Progenitor cell of endocrine pancreas (in vitro differentiated cells): ENCODE data around the gene OR8D2. TPM values are rescaled to one million over a fixed set of nuclear protein-coding genes. Genes with fewer than 3 reads are reported as not detected.

Experiments used
- DNase-seq: peaks from one replicate; pipeline ENCODE4 v3.0.0; 2021; ENCODE audit warnings: low spot score; ENCODE audit not compliant: unreplicated experiment
- H3K27ac Mint-ChIP-seq: 2 replicates; pipeline ENCODE4 v1.8.0; 2021; ENCODE audit warnings: mild to moderate bottlenecking, moderate library complexity, mixed read lengths
- H3K27me3 Mint-ChIP-seq: 2 replicates; pipeline ENCODE4 v1.8.0; 2021; ENCODE audit warnings: mixed read lengths
- H3K36me3 Mint-ChIP-seq: 2 replicates; pipeline ENCODE4 v1.8.0; 2022; ENCODE audit warnings: mixed read lengths; ENCODE audit not compliant: insufficient read depth
- H3K4me1 Mint-ChIP-seq: 2 replicates; pipeline ENCODE4 v1.8.0; 2021; ENCODE audit warnings: low read depth, mixed read lengths
- H3K4me3 Mint-ChIP-seq: 2 replicates; pipeline ENCODE4 v1.8.0; 2021; ENCODE audit warnings: low read depth, mild to moderate bottlenecking, moderate library complexity, mixed read lengths
- H3K9me3 Mint-ChIP-seq: 2 replicates; pipeline ENCODE4 v1.8.0; 2021; ENCODE audit warnings: low read depth, mixed read lengths
- total RNA-seq: library from RNA; stranded (reverse); gene quantifications from 2 replicates; pipeline ENCODE4 v1.2.1, GENCODE V29; 2021
- TF ChIP-seq, protein P1 (sequence below): fragments of 200-600 bp; sonication (generic); IDR thresholded peaks from one replicate; pipeline ENCODE4 v1.5.0; 2021; ENCODE audit warnings: antibody characterized with exemption, mild to moderate bottlenecking; ENCODE audit not compliant: unreplicated experiment

Gene OR8D2
- total RNA-seq, 1 donor from 2014 or later: not detected

- H3K9me3 Mint-ChIP-seq: no peaks in the 10 kb centered on the region
- no peak overlapping the region for H3K4me3 Mint-ChIP-seq
- TF ChIP-seq, protein P1, sequence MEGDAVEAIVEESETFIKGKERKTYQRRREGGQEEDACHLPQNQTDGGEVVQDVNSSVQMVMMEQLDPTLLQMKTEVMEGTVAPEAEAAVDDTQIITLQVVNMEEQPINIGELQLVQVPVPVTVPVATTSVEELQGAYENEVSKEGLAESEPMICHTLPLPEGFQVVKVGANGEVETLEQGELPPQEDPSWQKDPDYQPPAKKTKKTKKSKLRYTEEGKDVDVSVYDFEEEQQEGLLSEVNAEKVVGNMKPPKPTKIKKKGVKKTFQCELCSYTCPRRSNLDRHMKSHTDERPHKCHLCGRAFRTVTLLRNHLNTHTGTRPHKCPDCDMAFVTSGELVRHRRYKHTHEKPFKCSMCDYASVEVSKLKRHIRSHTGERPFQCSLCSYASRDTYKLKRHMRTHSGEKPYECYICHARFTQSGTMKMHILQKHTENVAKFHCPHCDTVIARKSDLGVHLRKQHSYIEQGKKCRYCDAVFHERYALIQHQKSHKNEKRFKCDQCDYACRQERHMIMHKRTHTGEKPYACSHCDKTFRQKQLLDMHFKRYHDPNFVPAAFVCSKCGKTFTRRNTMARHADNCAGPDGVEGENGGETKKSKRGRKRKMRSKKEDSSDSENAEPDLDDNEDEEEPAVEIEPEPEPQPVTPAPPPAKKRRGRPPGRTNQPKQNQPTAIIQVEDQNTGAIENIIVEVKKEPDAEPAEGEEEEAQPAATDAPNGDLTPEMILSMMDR: no peak
These were observed 9.3 kb downstream of the OR8D2 start for GRCh38 chr11:124310721-124311120.

GRCh38 chr11:124307093-124307492 lies 12.9 kb downstream of the OR8D2 start:
- Mint-ChIP-seq H3K9me3 (no peaks in the 10 kb centered on the region), H3K36me3 (no peaks in the 10 kb centered on the region), H3K27ac (no peak overlapping the region), H3K4me1 (no peaks in the 10 kb centered on the region), H3K27me3 (peaks cover 7% of the 10 kb centered on the region), H3K4me3 (no peak overlapping the region)
- TF ChIP-seq, protein P1: no peak
- DNase-seq: no peak

More at GRCh38 chr11:124310721-124311120, 9.3 kb downstream of the OR8D2 start:
- no peak for DNase-seq
- H3K27ac Mint-ChIP-seq: no peak overlapping the region
- no peaks in the 10 kb centered on the region for H3K36me3 Mint-ChIP-seq
- H3K27me3 Mint-ChIP-seq: peaks cover 7% of the 10 kb centered on the region
- H3K4me1 Mint-ChIP-seq: no peaks in the 10 kb centered on the region

DNA sequence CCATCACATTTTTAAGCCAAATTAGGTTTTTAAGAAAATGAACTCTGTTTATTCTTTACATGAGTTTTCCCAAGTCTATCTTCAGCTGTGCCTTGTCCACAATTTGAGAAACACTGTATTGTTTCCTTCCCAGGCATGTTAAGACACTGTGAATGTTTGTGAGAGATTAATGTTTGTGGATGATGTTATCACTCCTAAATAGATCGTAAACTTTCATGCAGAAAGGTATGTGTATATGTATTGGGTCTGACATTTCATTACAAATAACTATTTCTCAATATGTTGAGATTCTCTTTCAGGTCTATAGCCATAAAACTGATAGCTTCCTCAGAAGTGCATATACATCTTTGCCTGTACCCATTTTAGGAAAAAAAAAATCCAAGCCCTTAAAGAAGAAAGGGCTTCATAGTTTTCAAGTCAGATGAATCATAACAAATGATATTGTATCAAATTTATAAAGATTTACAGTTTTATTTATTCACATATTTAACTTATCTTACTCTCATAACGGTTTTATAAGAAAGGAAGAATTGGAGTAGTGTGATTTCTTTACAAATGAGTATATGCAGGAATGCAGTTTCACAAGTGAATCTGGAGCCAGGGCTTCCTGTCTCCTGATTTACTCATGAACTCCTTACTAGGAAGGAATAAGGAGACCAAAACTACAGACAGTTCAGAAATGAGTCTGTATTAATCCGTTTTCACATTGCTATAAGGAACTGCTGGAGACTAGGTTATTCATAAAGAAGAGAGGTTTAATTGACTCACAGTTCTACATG lies 17.5 kb downstream of the OR8D2 start:
- no peak overlapping the region for H3K4me3 Mint-ChIP-seq
- H3K27me3 Mint-ChIP-seq: no peaks in the 10 kb centered on the region
- TF ChIP-seq, protein P1: no peak
- DNase-seq: no peak
- no peak overlapping the region for H3K27ac Mint-ChIP-seq
- H3K9me3 Mint-ChIP-seq: peaks cover 4% of the 10 kb centered on the region
- peaks cover 5% of the 10 kb centered on the region for H3K4me1 Mint-ChIP-seq
- no peaks in the 10 kb centered on the region for H3K36me3 Mint-ChIP-seq

- no peak for DNase-seq
- Mint-ChIP-seq H3K27me3 (no peaks in the 10 kb centered on the region), H3K27ac (no peak overlapping the region), H3K4me1 (peaks cover 5% of the 10 kb centered on the region), H3K36me3 (no peaks in the 10 kb centered on the region), H3K4me3 (no peak overlapping the region), H3K9me3 (peaks cover 4% of the 10 kb centered on the region)
- TF ChIP-seq, protein P1: no peak
These were observed 18.4 kb downstream of the OR8D2 start for GRCh38 chr11:124301548-124301947.

DNA sequence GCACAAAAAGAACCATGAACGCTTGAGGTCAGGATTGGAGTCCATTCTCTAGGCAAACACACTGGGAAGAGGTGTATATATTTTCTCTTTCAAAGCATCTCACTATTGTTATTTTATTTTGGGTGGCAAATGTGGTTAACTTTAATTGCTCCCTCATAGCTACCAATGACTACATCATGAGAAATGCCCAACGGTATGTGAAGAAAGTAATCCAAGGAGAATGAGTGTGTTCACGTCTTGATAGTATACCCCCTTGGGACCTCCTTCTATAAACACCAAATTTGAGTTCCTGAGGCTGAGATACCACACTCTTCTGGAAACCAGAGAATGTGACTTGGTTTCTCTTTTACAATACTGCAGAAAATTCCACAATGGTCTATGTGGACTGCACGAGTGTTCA lies 22.1 kb downstream of the OR8D2 start:
- Mint-ChIP-seq H3K9me3 (peaks cover 4% of the 10 kb centered on the region), H3K27ac (no peak overlapping the region), H3K4me3 (no peak overlapping the region), H3K4me1 (peaks cover 5% of the 10 kb centered on the region), H3K27me3 (no peaks in the 10 kb centered on the region), H3K36me3 (no peaks in the 10 kb centered on the region)
- TF ChIP-seq, protein P1: no peak
- no peak for DNase-seq
